Gastrocnemius medialis (tissue), 4 donors: ENCODE measurements around the gene SAPCD1.
A peak's percentile ranks its signal among the peaks of the same experiment; 100 is the strongest.

Experiments
- CTCF ChIP-seq, 5 experiments: fragments of 450-650 bp in 3 of 5; fragments of 200-600 bp in 2 of 5; sonication (generic) in 2 of 5; IDR thresholded peaks in 4 of 5; conservative IDR thresholded peaks in 1 of 5; 1 replicate in 4 of 5; 2 replicates in 1 of 5; pipeline ENCODE4 v1.5.1; 2016 to 2019; ENCODE audit warnings: antibody characterized with exemption in 5 of 5, mild to moderate bottlenecking in 3 of 5, moderate library complexity in 3 of 5
- POLR2A ChIP-seq, 2 donors: fragments of 450-650 bp; IDR thresholded peaks; one replicate each; pipeline ENCODE4 v1.6.1; 2017; ENCODE audit warnings: antibody characterized with exemption in 2 of 2, mild to moderate bottlenecking in 2 of 2, moderate library complexity in 2 of 2

DNA sequence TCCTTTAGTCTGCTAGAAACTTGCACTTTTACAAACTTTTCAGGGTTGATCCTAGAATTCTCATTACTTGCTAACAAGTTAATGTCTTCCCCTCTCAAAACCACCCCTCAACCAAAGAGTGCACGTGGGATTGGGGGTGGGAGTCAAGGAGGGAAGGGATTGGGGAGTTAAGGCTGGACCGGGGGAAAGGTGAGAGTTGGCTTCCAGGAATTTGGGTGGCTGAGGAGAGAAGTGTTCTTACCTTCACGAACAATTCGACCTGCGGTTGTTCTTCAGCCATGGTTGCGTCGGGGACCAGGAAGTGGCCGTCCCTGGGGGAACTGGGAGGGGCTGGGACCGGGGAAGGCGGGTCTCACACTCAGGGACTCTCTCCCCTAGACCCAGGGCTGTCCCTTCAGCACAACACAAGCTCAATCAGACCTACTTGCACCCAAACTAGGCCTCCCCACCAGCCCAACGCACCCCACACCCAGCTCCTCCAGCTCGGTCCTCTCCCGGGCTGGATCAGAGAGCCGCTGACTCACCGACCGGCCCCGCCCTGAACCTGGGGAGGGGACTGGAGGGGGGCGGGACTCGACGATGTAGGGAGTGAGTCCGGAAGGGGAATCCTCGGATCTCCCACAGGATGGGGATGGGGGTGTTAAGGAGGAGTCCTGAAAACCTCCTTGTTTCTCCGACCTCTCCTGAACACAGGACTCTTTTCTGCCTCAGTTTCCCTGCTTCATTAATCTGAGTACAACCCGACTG lies 26.3 kb upstream of the SAPCD1 start, which contains the start of gene CLIC1:
- TF ChIP-seq CTCF (IDR thresholded peaks at IDR 0.05 in 4 of 5, conservative IDR thresholded peaks at IDR 0.05 in 1 of 5) (no peak), POLR2A (IDR thresholded peaks at IDR 0.05) (peak; percentile 70 to 73)
